Dendritic cell treated with granulocyte-macrophage colony-stimulating factor and Interleukin-4, amounts not matched to agents 40 ng/mL and 50 ng/mL, for 4 days (primary cell): ENCODE results near the gene ROPN1L.

Experiments
- H3K27ac Mint-ChIP-seq: one replicate; pipeline ENCODE4 v1.8.0; 2022; ENCODE audit warnings: mild to moderate bottlenecking, mixed read lengths
- H3K27me3 Mint-ChIP-seq: one replicate; pipeline ENCODE4 v1.8.0; 2022; ENCODE audit warnings: mild to moderate bottlenecking, mixed read lengths
- H3K36me3 Mint-ChIP-seq: one replicate; pipeline ENCODE4 v1.8.0; 2022; ENCODE audit warnings: low read depth, mixed read lengths
- H3K4me1 Mint-ChIP-seq: one replicate; pipeline ENCODE4 v1.8.0; 2022; ENCODE audit warnings: low read depth, mixed read lengths
- H3K4me3 Mint-ChIP-seq: one replicate; pipeline ENCODE4 v1.8.0; 2022; ENCODE audit warnings: mild to moderate bottlenecking, moderate library complexity, mixed read lengths
- H3K9me3 Mint-ChIP-seq: one replicate; pipeline ENCODE4 v1.8.0; 2022; ENCODE audit warnings: mixed read lengths
- intact Hi-C: fragments of 100-400 bp; cut with micrococcal nuclease; formaldehyde crosslinking; loops from one replicate; pipeline ENCODE4 v1.15.0; 2022

Gene ROPN1L

GRCh38 chr5:10499066-10499465, 57.4 kb downstream of the ROPN1L start:
- intact Hi-C loops = no loop called here
- Mint-ChIP-seq H3K27me3 (peaks cover 12% of the 10 kb centered on the region), H3K9me3 (peaks cover 11% of the 10 kb centered on the region), H3K27ac (no peak overlapping the region), H3K4me1 (peaks cover 20% of the 10 kb centered on the region), H3K36me3 (no peaks in the 10 kb centered on the region), H3K4me3 (no peak overlapping the region)

- Mint-ChIP-seq H3K36me3 (no peaks in the 10 kb centered on the region), H3K4me1 (peaks cover 20% of the 10 kb centered on the region), H3K4me3 (no peak overlapping the region)
Measured at GRCh38 chr5:10499776-10500175, 58.1 kb downstream of the ROPN1L start.

GRCh38 chr5:10500669-10501068, 59.0 kb downstream of the ROPN1L start:
- no peaks in the 10 kb centered on the region for H3K9me3 Mint-ChIP-seq
- no peak overlapping the region for H3K27ac Mint-ChIP-seq
- intact Hi-C loops = no loop called here
- peaks cover 29% of the 10 kb centered on the region for H3K4me1 Mint-ChIP-seq
- no peak overlapping the region for H3K4me3 Mint-ChIP-seq
- peaks cover 12% of the 10 kb centered on the region for H3K27me3 Mint-ChIP-seq
- no peaks in the 10 kb centered on the region for H3K36me3 Mint-ChIP-seq

More at GRCh38 chr5:10499776-10500175, 58.1 kb downstream of the ROPN1L start:
- peaks cover 4% of the 10 kb centered on the region for H3K9me3 Mint-ChIP-seq
- peaks cover 12% of the 10 kb centered on the region for H3K27me3 Mint-ChIP-seq
- H3K27ac Mint-ChIP-seq = no peak overlapping the region
- intact Hi-C loops = no loop called here

GRCh38 chr5:10501554-10502075, 59.9 kb downstream of the ROPN1L start:
- intact Hi-C loops = no loop called here
- Mint-ChIP-seq H3K4me1 (peaks cover 33% of the 10 kb centered on the region), H3K4me3 (no peak overlapping the region), H3K36me3 (no peaks in the 10 kb centered on the region), H3K27me3 (peaks cover 10% of the 10 kb centered on the region), H3K27ac (no peak overlapping the region), H3K9me3 (no peaks in the 10 kb centered on the region)

- no peak overlapping the region for H3K4me3 Mint-ChIP-seq
- no peaks in the 10 kb centered on the region for H3K9me3 Mint-ChIP-seq
- H3K4me1 Mint-ChIP-seq = peaks cover 33% of the 10 kb centered on the region
- intact Hi-C loops = no loop called here
- H3K27me3 Mint-ChIP-seq = peaks cover 7% of the 10 kb centered on the region
- H3K36me3 Mint-ChIP-seq = no peaks in the 10 kb centered on the region
- H3K27ac Mint-ChIP-seq = no peak overlapping the region
Measured at GRCh38 chr5:10502130-10502529, 60.5 kb downstream of the ROPN1L start.

GRCh38 chr5:10502578-10502977, 60.9 kb downstream of the ROPN1L start:
- intact Hi-C loops = no loop called here
- no peak overlapping the region for H3K4me3 Mint-ChIP-seq
- H3K27ac Mint-ChIP-seq = no peak overlapping the region
- H3K4me1 Mint-ChIP-seq = peaks cover 33% of the 10 kb centered on the region
- no peaks in the 10 kb centered on the region for H3K36me3 Mint-ChIP-seq
- H3K27me3 Mint-ChIP-seq = peaks cover 4% of the 10 kb centered on the region
- H3K9me3 Mint-ChIP-seq = no peaks in the 10 kb centered on the region

GRCh38 chr5:10503321-10503720, 61.6 kb downstream of the ROPN1L start:
- no peak overlapping the region for H3K4me3 Mint-ChIP-seq
- intact Hi-C loops = no loop called here
- H3K27ac Mint-ChIP-seq = no peak overlapping the region
- H3K4me1 Mint-ChIP-seq = peaks cover 33% of the 10 kb centered on the region
- no peaks in the 10 kb centered on the region for H3K9me3 Mint-ChIP-seq
- H3K27me3 Mint-ChIP-seq = peaks cover 2% of the 10 kb centered on the region
- H3K36me3 Mint-ChIP-seq = no peaks in the 10 kb centered on the region

GRCh38 chr5:10503997-10504793, 62.5 kb downstream of the ROPN1L start:
- H3K27ac Mint-ChIP-seq = no peak overlapping the region

GRCh38 chr5:10505517-10506095, 63.9 kb downstream of the ROPN1L start:
- Mint-ChIP-seq H3K9me3 (no peaks in the 10 kb centered on the region), H3K27me3 (peaks cover 7% of the 10 kb centered on the region), H3K4me1 (peaks cover 33% of the 10 kb centered on the region), H3K27ac (no peak overlapping the region), H3K36me3 (no peaks in the 10 kb centered on the region), H3K4me3 (no peak overlapping the region)
- intact Hi-C loops = no loop called here

More at GRCh38 chr5:10503997-10504793, 62.5 kb downstream of the ROPN1L start:
- no peaks in the 10 kb centered on the region for H3K9me3 Mint-ChIP-seq
- intact Hi-C loops = no loop called here
- H3K4me1 Mint-ChIP-seq = peaks cover 33% of the 10 kb centered on the region
- no peaks in the 10 kb centered on the region for H3K36me3 Mint-ChIP-seq
- no peak overlapping the region for H3K4me3 Mint-ChIP-seq
- peaks cover 4% of the 10 kb centered on the region for H3K27me3 Mint-ChIP-seq

- Mint-ChIP-seq H3K36me3 (no peaks in the 10 kb centered on the region), H3K4me3 (no peak overlapping the region), H3K4me1 (peaks cover 29% of the 10 kb centered on the region), H3K9me3 (no peaks in the 10 kb centered on the region), H3K27me3 (peaks cover 7% of the 10 kb centered on the region), H3K27ac (no peak overlapping the region)
- intact Hi-C loops = no loop called here
Measured at GRCh38 chr5:10506535-10506934, 64.9 kb downstream of the ROPN1L start.

- no peaks in the 10 kb centered on the region for H3K36me3 Mint-ChIP-seq
- no peak overlapping the region for H3K4me3 Mint-ChIP-seq
- H3K4me1 Mint-ChIP-seq = peaks cover 19% of the 10 kb centered on the region
- H3K27me3 Mint-ChIP-seq = peaks cover 5% of the 10 kb centered on the region
- H3K27ac Mint-ChIP-seq = no peak overlapping the region
- H3K9me3 Mint-ChIP-seq = no peaks in the 10 kb centered on the region
- intact Hi-C loops = no loop called here
Measured at GRCh38 chr5:10507575-10508096, 66.0 kb downstream of the ROPN1L start.

- no peaks in the 10 kb centered on the region for H3K36me3 Mint-ChIP-seq
- no peaks in the 10 kb centered on the region for H3K9me3 Mint-ChIP-seq
- H3K4me3 Mint-ChIP-seq = no peak overlapping the region
- no peak overlapping the region for H3K27ac Mint-ChIP-seq
- H3K4me1 Mint-ChIP-seq = peaks cover 13% of the 10 kb centered on the region
- intact Hi-C loops = no loop called here
- peaks cover 6% of the 10 kb centered on the region for H3K27me3 Mint-ChIP-seq
Measured at GRCh38 chr5:10509575-10509974, 67.9 kb downstream of the ROPN1L start.

- Mint-ChIP-seq H3K36me3 (no peaks in the 10 kb centered on the region), H3K27ac (no peak overlapping the region), H3K9me3 (no peaks in the 10 kb centered on the region), H3K27me3 (peaks cover 6% of the 10 kb centered on the region), H3K4me1 (no peaks in the 10 kb centered on the region), H3K4me3 (no peak overlapping the region)
- intact Hi-C loops = no loop called here
Measured at GRCh38 chr5:10511741-10512640, 70.3 kb downstream of the ROPN1L start.
